Neural cell (in vitro differentiated cells): ENCODE data around the gene CNDP2. TPM values are rescaled to one million over a fixed set of nuclear protein-coding genes. Genes with fewer than 3 reads are reported as not detected.
"Not testable (repeated sequence)": the region's sequence is repeated elsewhere in the genome, so short reads cannot be mapped to it uniquely, and the experiment has no call there.

Experiments used
- H2AFZ ChIP-seq: fragments of 200-600, 300-800 bp; sonication (generic), shearing (Covaris generic); 2 replicates; pipeline ENCODE4 v1.6.0; 2014; ENCODE audit warnings: low read depth, mild to moderate bottlenecking, antibody characterized with exemption, low read length, moderate library complexity
- H3F3A ChIP-seq: fragments of 200-600 bp; shearing (Covaris generic); 2 replicates; pipeline ENCODE4 v1.6.1; 2016; ENCODE audit warnings: mild to moderate bottlenecking, moderate library complexity, mixed read lengths, antibody characterized with exemption, low read length; ENCODE audit not compliant: insufficient read depth, poor library complexity, severe bottlenecking
- H3K27ac ChIP-seq: fragments of 200-600, 300-800 bp; sonication (generic), shearing (Covaris generic); 2 replicates; pipeline ENCODE4 v1.5.1; 2014; ENCODE audit warnings: mild to moderate bottlenecking, low read length, moderate library complexity
- H3K27me3 ChIP-seq: fragments of 300-800, 200-600 bp; sonication (generic), shearing (Covaris generic); 2 replicates; pipeline ENCODE4 v1.6.0; 2014; ENCODE audit warnings: mild to moderate bottlenecking, low read depth, low read length, moderate library complexity; ENCODE audit not compliant: insufficient read depth
- H3K36me3 ChIP-seq: fragments of 300-800, 200-600 bp; sonication (generic), shearing (Covaris generic); 2 replicates; pipeline ENCODE4 v1.5.1; 2014; ENCODE audit warnings: mild to moderate bottlenecking, antibody characterized with exemption, low read length, moderate library complexity; ENCODE audit not compliant: insufficient read depth
- H3K4me2 ChIP-seq: fragments of 300-800, 200-600 bp; sonication (generic), shearing (Covaris generic); 2 replicates; pipeline ENCODE4 v1.6.0; 2014; ENCODE audit warnings: mild to moderate bottlenecking, low read length
- H3K4me3 ChIP-seq: fragments of 300-800, 200-600 bp; sonication (generic), shearing (Covaris generic); 2 replicates; pipeline ENCODE4 v1.5.1; 2014; ENCODE audit warnings: mild to moderate bottlenecking, low read length, moderate library complexity
- H3K79me2 ChIP-seq: fragments of 200-600 bp; shearing (Covaris generic); replicated peaks from 2 replicates; pipeline ENCODE4 v1.6.0; 2014; ENCODE audit warnings: mild to moderate bottlenecking, low read length, moderate library complexity; ENCODE audit not compliant: insufficient read depth
- H3K9ac ChIP-seq: fragments of 300-800, 200-600 bp; sonication (generic), shearing (Covaris generic); 2 replicates; pipeline ENCODE4 v1.6.1; 2016; ENCODE audit warnings: mild to moderate bottlenecking, low read length, mixed read lengths
- H3K9me2 ChIP-seq: fragments of 200-600 bp; shearing (Covaris generic); 2 replicates; pipeline ENCODE4 v1.6.1; 2016; ENCODE audit warnings: mild to moderate bottlenecking, low read length, mixed read lengths; ENCODE audit not compliant: insufficient read depth
- H3K9me3 ChIP-seq: fragments of 200-600, 300-800 bp; sonication (generic), shearing (Covaris generic); 2 replicates; pipeline ENCODE4 v1.6.1; 2016; ENCODE audit warnings: mild to moderate bottlenecking, mixed run types, low read length, moderate library complexity, mixed read lengths
- H4K20me1 ChIP-seq: fragments of 200-600 bp; shearing (Covaris generic); 2 replicates; pipeline ENCODE4 v1.6.1; 2016; ENCODE audit warnings: mild to moderate bottlenecking, mixed run types; ENCODE audit not compliant: insufficient read depth
- CTCF ChIP-seq: fragments of 450-650 bp; IDR thresholded peaks from 2 replicates; pipeline ENCODE4 v1.5.1; 2014; ENCODE audit warnings: antibody characterized with exemption, mild to moderate bottlenecking, moderate library complexity; ENCODE audit not compliant: poor library complexity, severe bottlenecking
- EP300 ChIP-seq: fragments of 450-650 bp; conservative IDR thresholded peaks from 2 replicates; pipeline ENCODE4 v1.6.1; 2014; ENCODE audit warnings: antibody characterized with exemption, mild to moderate bottlenecking, moderate library complexity; ENCODE audit not compliant: poor library complexity, severe bottlenecking
- EZH2 ChIP-seq: fragments of 200-600, 300-800 bp; shearing (Covaris generic), sonication (generic); IDR thresholded peaks from 2 replicates; pipeline ENCODE4 v1.6.1; 2014; ENCODE audit warnings: antibody characterized with exemption, low read length, borderline replicate concordance, mild to moderate bottlenecking; ENCODE audit not compliant: insufficient read depth, poor library complexity, severe bottlenecking
- MXI1 ChIP-seq: fragments of 450-650 bp; conservative IDR thresholded peaks from 2 replicates; pipeline ENCODE4 v1.6.1; 2014; ENCODE audit warnings: antibody characterized with exemption, mild to moderate bottlenecking; ENCODE audit not compliant: poor library complexity, severe bottlenecking
- POLR2AphosphoS5 ChIP-seq: IDR thresholded peaks from 2 replicates; pipeline ENCODE4 v1.6.1; 2012
- RAD21 ChIP-seq: fragments of 450-650 bp; conservative IDR thresholded peaks from 2 replicates; pipeline ENCODE4 v1.6.1; 2014; ENCODE audit warnings: antibody characterized with exemption, mild to moderate bottlenecking, moderate library complexity
- REST ChIP-seq: IDR thresholded peaks from 2 replicates; pipeline ENCODE4 v1.6.1; 2012; ENCODE audit warnings: borderline replicate concordance
- SMC3 ChIP-seq: fragments of 450-650 bp; conservative IDR thresholded peaks from 2 replicates; pipeline ENCODE4 v1.6.1; 2014; ENCODE audit warnings: antibody characterized with exemption, mild to moderate bottlenecking, moderate library complexity; ENCODE audit not compliant: poor library complexity
- TAF1 ChIP-seq: IDR thresholded peaks from 2 replicates; pipeline ENCODE4 v1.6.1; 2012; ENCODE audit warnings: low read depth
- polyA plus RNA-seq: library from polyadenylated mRNA; depleted of rRNA; stranded (reverse); fragments of >200 nt; gene quantifications from 2 replicates; pipeline ENCODE4 v1.2.3, GENCODE V29; 2014

CNDP2 gene
- polyA plus RNA-seq, 1 donor from 2014 or later = 35.7 TPM

- Histone ChIP-seq H3K9ac (no peak overlapping the region), H3K79me2 (no peaks in the 10 kb centered on the region), H3K36me3 (no peaks in the 10 kb centered on the region), H3K4me3 (no peak overlapping the region), H3K9me3 (no peaks in the 10 kb centered on the region), H3F3A (no peaks in the 10 kb centered on the region), H3K27me3 (no peaks in the 10 kb centered on the region), H3K4me2 (no peak overlapping the region), H4K20me1 (no peaks in the 10 kb centered on the region), H2AFZ (no peak overlapping the region), H3K27ac (no peak overlapping the region), H3K9me2 (no peaks in the 10 kb centered on the region)
- no peak for TF ChIP-seq EP300
- TF ChIP-seq REST = no peak
- TF ChIP-seq EZH2 = no peak
- TF ChIP-seq MXI1 = no peak
- no peak for TF ChIP-seq CTCF
- no peak for TF ChIP-seq RAD21
- no peak for TF ChIP-seq POLR2AphosphoS5
- no peak for TF ChIP-seq TAF1
- TF ChIP-seq SMC3 = no peak
Measured at GRCh38 chr18:74562775-74563174, 66.6 kb downstream of the CNDP2 start.

- Histone ChIP-seq H3K27ac (no peak overlapping the region), H3F3A (no peaks in the 10 kb centered on the region), H3K79me2 (no peaks in the 10 kb centered on the region), H4K20me1 (no peaks in the 10 kb centered on the region), H3K36me3 (no peaks in the 10 kb centered on the region), H2AFZ (no peak overlapping the region), H3K9me2 (no peaks in the 10 kb centered on the region), H3K4me3 (no peak overlapping the region), H3K9ac (no peak overlapping the region), H3K9me3 (no peaks in the 10 kb centered on the region), H3K4me2 (no peak overlapping the region), H3K27me3 (no peaks in the 10 kb centered on the region)
- TF ChIP-seq EZH2 (no peak), SMC3 (no peak), CTCF (no peak), RAD21 (no peak), POLR2AphosphoS5 (no peak), EP300 (no peak), TAF1 (no peak), REST (no peak), MXI1 (no peak)
Measured at GRCh38 chr18:74563999-74564398, 67.8 kb downstream of the CNDP2 start.

- H3K4me2 ChIP-seq, H2AFZ ChIP-seq, H3K27ac ChIP-seq, H3K9me3 ChIP-seq, H3K4me3 ChIP-seq, H3F3A ChIP-seq, H4K20me1 ChIP-seq, H3K27me3 ChIP-seq, H3K79me2 ChIP-seq, H3K9me2 ChIP-seq, H3K36me3 ChIP-seq, H3K9ac ChIP-seq: not testable (repeated sequence)
Measured at GRCh38 chr18:74565164-74565563, 69.0 kb downstream of the CNDP2 start.
